SJSA1 (cell line): Measurements from ENCODE around the gene C9orf152. TPM values are rescaled to one million over a fixed set of nuclear protein-coding genes. Genes with fewer than 3 reads are reported as not detected.
A peak's percentile ranks its signal among the peaks of the same experiment; 100 is the strongest.
"Not testable (repeated sequence)": the region's sequence is repeated elsewhere in the genome, so short reads cannot be mapped to it uniquely, and the experiment has no call there.

Experiments used
- DNase-seq, 2 experiments: peaks; one replicate each; pipeline ENCODE4 v3.0.0-alpha.2; 2015 to 2020; ENCODE audit warnings: low spot score in 2 of 2, low read depth in 1 of 2
- H3K27ac ChIP-seq: fragments of 250-450 bp; sonication (Bioruptor Pico); 2 replicates; pipeline ENCODE4 v1.5.1; 2020; ENCODE audit warnings: mild to moderate bottlenecking, moderate library complexity
- H3K27me3 ChIP-seq: fragments of 250-450 bp; sonication (Bioruptor Pico); replicated peaks from 2 replicates; pipeline ENCODE4 v1.5.1; 2020; ENCODE audit warnings: mild to moderate bottlenecking, moderate library complexity
- H3K36me3 ChIP-seq: fragments of 250-450 bp; sonication (Bioruptor Pico); 2 replicates; pipeline ENCODE4 v1.5.1; 2020; ENCODE audit warnings: mild to moderate bottlenecking
- H3K4me1 ChIP-seq: fragments of 250-450 bp; sonication (Bioruptor Pico); replicated peaks from 2 replicates; pipeline ENCODE4 v1.6.1; 2021; ENCODE audit warnings: mild to moderate bottlenecking
- H3K4me3 ChIP-seq: fragments of 250-450 bp; sonication (Bioruptor Pico); 2 replicates; pipeline ENCODE4 v1.5.1; 2020; ENCODE audit warnings: mild to moderate bottlenecking
- H3K9me3 ChIP-seq: fragments of 250-450 bp; sonication (Bioruptor Pico); replicated peaks from 2 replicates; pipeline ENCODE4 v1.5.1; 2020; ENCODE audit warnings: mild to moderate bottlenecking
- total RNA-seq: library from RNA; depleted of rRNA; stranded (reverse); fragments of >200 nt; shearing (Covaris generic); gene quantifications from 2 replicates; pipeline ENCODE4 v1.2.3, GENCODE V29; 2014; rRNA removed

Gene C9orf152
- not detected in 2 replicates for total RNA-seq

GRCh38 chr9:110208031-110208430 lies at the start of gene C9orf152:
TSS of gene C9orf152 (minus strand) at chr9:110208159. CDS start at chr9:110207579, 580 bp downstream.
- Histone ChIP-seq H3K9me3 (no peaks in the 10 kb centered on the region), H3K4me1 (no peaks in the 10 kb centered on the region), H3K4me3 (no peak within 1 kb of the TSS), H3K27ac (no peak within 1 kb of the TSS), H3K27me3 (peaks cover 6% of the 10 kb centered on the region; the same call in 1 of the 2 replicates), H3K36me3 (no peaks in the 10 kb centered on the region)
- no peak for DNase-seq

- Histone ChIP-seq H3K4me1 (peaks cover 29% of the 10 kb centered on the region), H3K9me3 (no peaks in the 10 kb centered on the region), H3K36me3 (peaks cover 14% of the 10 kb centered on the region), H3K4me3 (peak overlapping the region; percentile 86), H3K27me3 (no peaks in the 10 kb centered on the region), H3K27ac (peak overlapping the region; percentile 89)
- no peak for DNase-seq
These were observed 49.3 kb upstream of the C9orf152 start for GRCh38 chr9:110257097-110257841.

GRCh38 chr9:110256380-110257096 lies 48.6 kb upstream of the C9orf152 start, which contains the start of gene TXN:
TSS of gene TXN (minus strand) at chr9:110256507. CDS start at chr9:110256435, 72 bp downstream.
- DNase-seq: peak; percentile 77 to 86
- Histone ChIP-seq H3K4me3 (peak within 1 kb of the TSS; percentile 86), H3K27ac (peak within 1 kb of the TSS; percentile 89), H3K4me1 (peaks cover 29% of the 10 kb centered on the region), H3K27me3 (no peaks in the 10 kb centered on the region), H3K9me3 (no peaks in the 10 kb centered on the region), H3K36me3 (peaks cover 14% of the 10 kb centered on the region)

- Histone ChIP-seq H3K36me3 (peaks cover 19% of the 10 kb centered on the region), H3K27ac (peak overlapping the region; percentile 89), H3K4me1 (peaks cover 29% of the 10 kb centered on the region), H3K27me3 (no peaks in the 10 kb centered on the region), H3K9me3 (no peaks in the 10 kb centered on the region), H3K4me3 (peak overlapping the region; percentile 86)
- DNase-seq: peak; percentile 62 to 77
These were observed 47.8 kb upstream of the C9orf152 start for GRCh38 chr9:110255463-110256379.

- Histone ChIP-seq H3K4me1 (peaks cover 29% of the 10 kb centered on the region), H3K9me3 (no peaks in the 10 kb centered on the region), H3K27me3 (no peaks in the 10 kb centered on the region), H3K27ac (peak overlapping the region; percentile 89), H3K4me3 (peak overlapping the region; percentile 86), H3K36me3 (peaks cover 26% of the 10 kb centered on the region)
- DNase-seq: no peak
These were observed 47.1 kb upstream of the C9orf152 start for GRCh38 chr9:110255034-110255462.

GRCh38 chr9:110254500-110254899 lies 46.5 kb upstream of the C9orf152 start:
- Histone ChIP-seq H3K4me1 (peaks cover 29% of the 10 kb centered on the region), H3K9me3 (no peaks in the 10 kb centered on the region), H3K4me3 (peak overlapping the region; percentile 86), H3K27ac (no peak overlapping the region), H3K27me3 (no peaks in the 10 kb centered on the region), H3K36me3 (peaks cover 31% of the 10 kb centered on the region)
- DNase-seq: no peak

- Histone ChIP-seq H3K27me3 (no peaks in the 10 kb centered on the region), H3K27ac (no peak overlapping the region), H3K9me3 (no peaks in the 10 kb centered on the region), H3K4me3 (no peak overlapping the region), H3K36me3 (peaks cover 45% of the 10 kb centered on the region), H3K4me1 (peaks cover 25% of the 10 kb centered on the region)
- DNase-seq: peak in 1 of 2 experiments; percentile 6
These were observed 44.7 kb upstream of the C9orf152 start for GRCh38 chr9:110252509-110253139.

- DNase-seq, H3K4me3 ChIP-seq, H3K27ac ChIP-seq, H3K9me3 ChIP-seq, H3K27me3 ChIP-seq: not testable (repeated sequence)
- peaks cover 49% of the 10 kb centered on the region for H3K36me3 ChIP-seq
- H3K4me1 ChIP-seq: peaks cover 17% of the 10 kb centered on the region
These were observed 43.8 kb upstream of the C9orf152 start for GRCh38 chr9:110251770-110252169.

GRCh38 chr9:110251212-110251611 lies 43.3 kb upstream of the C9orf152 start:
- H3K9me3 ChIP-seq: no peaks in the 10 kb centered on the region
- peaks cover 15% of the 10 kb centered on the region for H3K4me1 ChIP-seq
- no peaks in the 10 kb centered on the region for H3K27me3 ChIP-seq
- no peak overlapping the region for H3K4me3 ChIP-seq
- no peak overlapping the region for H3K27ac ChIP-seq
- peaks cover 50% of the 10 kb centered on the region for H3K36me3 ChIP-seq
- no peak for DNase-seq

GRCh38 chr9:110249603-110250002 lies 41.6 kb upstream of the C9orf152 start:
- Histone ChIP-seq H3K27me3 (no peaks in the 10 kb centered on the region), H3K4me3 (no peak overlapping the region), H3K4me1 (peaks cover 10% of the 10 kb centered on the region), H3K36me3 (peaks cover 50% of the 10 kb centered on the region), H3K27ac (no peak overlapping the region), H3K9me3 (no peaks in the 10 kb centered on the region)
- DNase-seq: no peak

GRCh38 chr9:110248361-110248760 lies 40.4 kb upstream of the C9orf152 start:
- peaks cover 9% of the 10 kb centered on the region for H3K4me1 ChIP-seq
- H3K36me3 ChIP-seq: peaks cover 58% of the 10 kb centered on the region
- H3K4me3 ChIP-seq: no peak overlapping the region
- DNase-seq: no peak
- no peaks in the 10 kb centered on the region for H3K27me3 ChIP-seq
- H3K27ac ChIP-seq: no peak overlapping the region
- no peaks in the 10 kb centered on the region for H3K9me3 ChIP-seq

- no peak overlapping the region for H3K4me3 ChIP-seq
- no peaks in the 10 kb centered on the region for H3K9me3 ChIP-seq
- DNase-seq: no peak
- H3K36me3 ChIP-seq: peaks cover 67% of the 10 kb centered on the region
- no peak overlapping the region for H3K27ac ChIP-seq
- H3K27me3 ChIP-seq: no peaks in the 10 kb centered on the region
- no peaks in the 10 kb centered on the region for H3K4me1 ChIP-seq
These were observed 38.3 kb upstream of the C9orf152 start for GRCh38 chr9:110246214-110246613.

GRCh38 chr9:110244616-110245015 lies 36.7 kb upstream of the C9orf152 start:
- peaks cover 51% of the 10 kb centered on the region for H3K36me3 ChIP-seq
- H3K9me3 ChIP-seq: no peaks in the 10 kb centered on the region

More at GRCh38 chr9:110244616-110245015, 36.7 kb upstream of the C9orf152 start:
- Histone ChIP-seq H3K27me3 (no peaks in the 10 kb centered on the region), H3K4me1 (no peaks in the 10 kb centered on the region), H3K4me3 (no peak overlapping the region), H3K27ac (no peak overlapping the region)
- no peak for DNase-seq
